OCI-LY3 (cell line): Measurements from ENCODE around the gene PIGU.
"Not testable (repeated sequence)": the region's sequence is repeated elsewhere in the genome, so short reads cannot be mapped to it uniquely, and the experiment has no call there.

Experiments
- EZH2phosphoT487 ChIP-seq: fragments of 200-600 bp; shearing (Covaris generic); IDR thresholded peaks from 2 replicates; pipeline ENCODE4 v1.6.1; 2018; ENCODE audit warnings: antibody characterized with exemption, mixed run types, low read depth
- TF ChIP-seq, protein P1 (sequence below): fragments of 200-600, 300-600 bp; sonication (generic); IDR thresholded peaks from 2 replicates; pipeline ENCODE4 v1.5.1; 2014; ENCODE audit warnings: antibody characterized with exemption, low read length, low read depth

DNA sequence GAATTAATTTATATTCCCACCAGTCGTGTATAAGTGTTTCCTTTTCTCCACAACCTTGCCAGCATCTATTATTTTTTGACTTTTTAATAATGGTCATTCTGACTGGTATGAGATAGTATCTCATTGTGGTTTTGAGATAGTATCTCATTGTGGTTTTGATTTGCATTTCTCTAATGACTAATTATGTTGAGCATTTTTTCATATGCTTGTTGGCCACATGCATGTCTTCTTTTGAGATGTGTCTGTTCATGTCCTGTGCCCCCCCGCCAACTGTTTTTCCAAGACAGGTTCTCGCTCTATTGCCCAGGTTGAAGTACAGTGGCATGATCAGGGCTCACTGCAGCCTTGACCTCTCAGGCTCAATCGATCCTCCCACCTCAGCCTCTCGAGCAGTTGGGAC is 15.1 kb downstream of the PIGU start:
- TF ChIP-seq, protein P1, sequence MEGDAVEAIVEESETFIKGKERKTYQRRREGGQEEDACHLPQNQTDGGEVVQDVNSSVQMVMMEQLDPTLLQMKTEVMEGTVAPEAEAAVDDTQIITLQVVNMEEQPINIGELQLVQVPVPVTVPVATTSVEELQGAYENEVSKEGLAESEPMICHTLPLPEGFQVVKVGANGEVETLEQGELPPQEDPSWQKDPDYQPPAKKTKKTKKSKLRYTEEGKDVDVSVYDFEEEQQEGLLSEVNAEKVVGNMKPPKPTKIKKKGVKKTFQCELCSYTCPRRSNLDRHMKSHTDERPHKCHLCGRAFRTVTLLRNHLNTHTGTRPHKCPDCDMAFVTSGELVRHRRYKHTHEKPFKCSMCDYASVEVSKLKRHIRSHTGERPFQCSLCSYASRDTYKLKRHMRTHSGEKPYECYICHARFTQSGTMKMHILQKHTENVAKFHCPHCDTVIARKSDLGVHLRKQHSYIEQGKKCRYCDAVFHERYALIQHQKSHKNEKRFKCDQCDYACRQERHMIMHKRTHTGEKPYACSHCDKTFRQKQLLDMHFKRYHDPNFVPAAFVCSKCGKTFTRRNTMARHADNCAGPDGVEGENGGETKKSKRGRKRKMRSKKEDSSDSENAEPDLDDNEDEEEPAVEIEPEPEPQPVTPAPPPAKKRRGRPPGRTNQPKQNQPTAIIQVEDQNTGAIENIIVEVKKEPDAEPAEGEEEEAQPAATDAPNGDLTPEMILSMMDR: not testable (repeated sequence)
- not testable (repeated sequence) for TF ChIP-seq EZH2phosphoT487
